HepG2 (cell line): Measurements from ENCODE around the gene CALR. TPM values are rescaled to one million over a fixed set of nuclear protein-coding genes. Genes with fewer than 3 reads are reported as not detected.

Experiments
- ATAC-seq: fragments of 200-7000 bp; cut with Tn5 transposase; 3 replicates; pipeline ENCODE4 v1.9.1; 2020; ENCODE audit warnings: mild to moderate bottlenecking, moderate library complexity
- BruUV-seq: library from RNA; stranded (reverse); fragments of 400-500 nt; replicated peaks from 2 replicates; lab custom pipeline; 2021; lab: Mats Ljungman, UMichigan
- CTCF ChIA-PET: fragments of 300-600 bp; formaldehyde crosslinking; extraction: SDS; loops from one replicate; lab custom pipeline; 2021; ENCODE audit warnings: low total read pairs, inconsistent platforms, low intra/inter-chr PET ratio; lab: Yijun Ruan, JAX
- POLR2A ChIA-PET: fragments of 350-600 bp; sonication (Branson Sonifier 250); formaldehyde crosslinking; loops from one replicate; lab custom pipeline; 2020; ENCODE audit warnings: antibody characterized with exemption, inconsistent platforms; lab: Yijun Ruan, JAX
- DNase-seq: peaks from one replicate; pipeline ENCODE4 v3.0.0-alpha.2; 2015; ENCODE audit warnings: low spot score
- FAIRE-seq: peaks from 3 replicates; lab custom pipeline; 2011; peaks lifted over from hg19 to GRCh38; lab: Jason Lieb, UNC
- H2AFZ ChIP-seq: one replicate; pipeline ENCODE4 v1.6.1; 2011; ENCODE audit warnings: low read length, inconsistent platforms
- H3K27ac ChIP-seq: fragments of 300-600 bp; 3 replicates; pipeline ENCODE4 v1.8.0; 2011; ENCODE audit warnings: mixed run types, mild to moderate bottlenecking, mixed read lengths, low read length, inconsistent platforms; ENCODE audit not compliant: insufficient read depth; ENCODE audit errors: extremely low read length
- H3K27me3 ChIP-seq, 2 experiments: fragments of 200-600 bp in 1 of 2; 2 replicates in 1 of 2; 3 replicates in 1 of 2; pipeline versions ENCODE4 v1.6.0 to v1.8.0; 2011; ENCODE audit warnings: low read length in 2 of 2, mild to moderate bottlenecking in 2 of 2, moderate library complexity in 2 of 2, inconsistent platforms in 1 of 2; ENCODE audit not compliant: insufficient read depth in 2 of 2, control insufficient read depth in 1 of 2
- H3K36me3 ChIP-seq, 2 experiments: fragments of 200-600 bp in 1 of 2; replicated peaks in 1 of 2; 2 replicates in 1 of 2; 3 replicates in 1 of 2; pipeline versions ENCODE4 v1.5.1 to v1.8.0; 2011; ENCODE audit warnings: low read length in 2 of 2, inconsistent platforms in 1 of 2; ENCODE audit not compliant: insufficient read depth in 2 of 2, control insufficient read depth in 1 of 2
- H3K4me1 ChIP-seq: 2 replicates; pipeline ENCODE4 v1.5.1; 2012; ENCODE audit warnings: low read length, inconsistent platforms; ENCODE audit not compliant: insufficient read depth
- H3K4me2 ChIP-seq: 2 replicates; pipeline ENCODE4 v1.6.0; 2011; ENCODE audit warnings: low read depth, low read length, inconsistent platforms
- H3K4me3 ChIP-seq, 3 experiments: fragments of 200-600 bp in 1 of 3; sonication (generic), shearing (Covaris generic) in 1 of 3; replicated peaks in 1 of 3; 2 replicates each; pipeline ENCODE4 v1.5.1; 2011 to 2016; ENCODE audit warnings: low read length in 3 of 3, inconsistent platforms in 2 of 3, low read depth in 2 of 3, mild to moderate bottlenecking in 2 of 3, control low read depth in 1 of 3, mixed read lengths in 1 of 3; ENCODE audit not compliant: insufficient read depth in 1 of 3
- H3K79me2 ChIP-seq: one replicate; pipeline ENCODE4 v1.6.1; 2011; ENCODE audit warnings: low read length, inconsistent platforms; ENCODE audit not compliant: insufficient read depth
- H3K9ac ChIP-seq: 2 replicates; pipeline ENCODE4 v1.6.0; 2011; ENCODE audit warnings: mild to moderate bottlenecking, low read depth, low read length, inconsistent platforms; ENCODE audit not compliant: insufficient read depth
- H3K9me3 ChIP-seq: 2 replicates; pipeline ENCODE4 v1.5.1; 2012; ENCODE audit warnings: mild to moderate bottlenecking, low read length
- H4K20me1 ChIP-seq: 2 replicates; pipeline ENCODE4 v1.6.0; 2011; ENCODE audit warnings: inconsistent platforms, mild to moderate bottlenecking, low read length, moderate library complexity; ENCODE audit not compliant: insufficient read depth
- ARNT ChIP-seq: fragments of 450-650 bp; IDR thresholded peaks from 2 replicates; pipeline ENCODE4 v1.6.1; 2017
- HIVEP1 ChIP-seq: sonication (generic); formaldehyde crosslinking; IDR thresholded peaks from 2 replicates; pipeline ENCODE4 v1.4.0; 2020; ENCODE audit warnings: mild to moderate bottlenecking, missing genetic modification reagents
- NCOA5 ChIP-seq: sonication (generic); formaldehyde crosslinking; IDR thresholded peaks from 2 replicates; pipeline ENCODE4 v1.4.0; 2020; ENCODE audit warnings: missing genetic modification reagents
- PBX3 ChIP-seq: sonication (generic); formaldehyde crosslinking; IDR thresholded peaks from 2 replicates; pipeline ENCODE4 v1.8.1; 2023; ENCODE audit warnings: missing genetic modification reagents, inconsistent platforms, borderline replicate concordance
- PHB2 ChIP-seq: fragments of 450-650 bp; IDR thresholded peaks from 2 replicates; pipeline ENCODE4 v1.6.1; 2018; ENCODE audit not compliant: partially characterized antibody
- TCF12 ChIP-seq, 2 experiments: fragments of 450-650 bp in 1 of 2; sonication (generic) in 1 of 2; formaldehyde crosslinking in 1 of 2; IDR thresholded peaks; 2 replicates each; pipeline versions ENCODE4 v1.6.1 to v1.8.0; 2017 to 2022; ENCODE audit warnings: antibody characterized with exemption in 1 of 2, mild to moderate bottlenecking in 1 of 2, missing genetic modification reagents in 1 of 2, moderate library complexity in 1 of 2
- TCF7 ChIP-seq: sonication (generic); IDR thresholded peaks from 2 replicates; pipeline ENCODE4 v1.6.1; 2016; ENCODE audit warnings: antibody characterized with exemption, low read depth
- TRIM24 ChIP-seq: sonication (generic); formaldehyde crosslinking; IDR thresholded peaks from 2 replicates; pipeline ENCODE4 v1.8.0; 2022; ENCODE audit warnings: mild to moderate bottlenecking, missing genetic modification reagents
- ZNF552 ChIP-seq: sonication (generic); formaldehyde crosslinking; IDR thresholded peaks from 2 replicates; pipeline ENCODE4 v1.9.0; 2022; ENCODE audit warnings: missing genetic modification reagents, mild to moderate bottlenecking, borderline replicate concordance
- ZNF569 ChIP-seq: sonication (generic); formaldehyde crosslinking; IDR thresholded peaks from 2 replicates; pipeline ENCODE4 v1.5.0; 2020; ENCODE audit warnings: mild to moderate bottlenecking, missing genetic modification reagents, moderate library complexity, borderline replicate concordance
- ZNF615 ChIP-seq: sonication (generic); formaldehyde crosslinking; IDR thresholded peaks from 2 replicates; pipeline ENCODE4 v1.5.0; 2020; ENCODE audit warnings: mild to moderate bottlenecking, missing genetic modification reagents, borderline replicate concordance
- WGBS: methylation state at CpG from one replicate; pipeline ENCODE4 v1.1.6; 2017; ENCODE audit warnings: low lambda C conversion rate; 5-methylcytosine and 5-hydroxymethylcytosine counted together
- in situ Hi-C: cut with HindIII; loops from 2 replicates; pipeline ENCODE4 v1.10.0; 2017; ENCODE audit warnings: low pct_unique_long_range_greater_than_20kb; ENCODE audit not compliant: extremely low pct_ligation_motif_present
- intact Hi-C: fragments of 100-400 bp; cut with micrococcal nuclease; formaldehyde crosslinking; loops from one replicate; pipeline ENCODE4 v1.10.0; 2022; ENCODE audit not compliant: unreplicated experiment
- polyA plus RNA-seq, 8 experiments: library from polyadenylated mRNA; depleted of rRNA in 3 of 8; stranded (reverse) in 7 of 8; unstranded in 1 of 8; fragments of >200 nt; fragmentation: Illumina TruSeq in 4 of 8; extraction: Trizol in 4 of 8; gene quantifications; 2 replicates each; pipeline versions ENCODE4 v1.2.1 to v1.2.3, GENCODE V29; 2011 to 2016; ENCODE audit warnings: low read depth in 4 of 8, missing spikeins in 1 of 8, mixed read lengths in 1 of 8; ENCODE audit not compliant: insufficient read depth in 1 of 8
- total RNA-seq, 5 experiments: library from RNA; depleted of rRNA; stranded (reverse); fragments of >200 nt; fragmentation: Illumina TruSeq; extraction: Trizol; gene quantifications; 2 replicates each; pipeline ENCODE4 v1.2.3, GENCODE V29; 2016; ENCODE audit warnings: low read depth in 1 of 5
- TF ChIP-seq, protein P1 (sequence below): sonication (generic); formaldehyde crosslinking; IDR thresholded peaks from 2 replicates; pipeline ENCODE4 v1.5.0; 2020; ENCODE audit warnings: missing genetic modification reagents, mild to moderate bottlenecking, borderline replicate concordance
- TF ChIP-seq, protein P2 (sequence below): sonication (generic); formaldehyde crosslinking; IDR thresholded peaks from 2 replicates; pipeline ENCODE4 v1.8.0; 2022; ENCODE audit warnings: missing genetic modification reagents, mild to moderate bottlenecking, moderate library complexity, borderline replicate concordance
- TF ChIP-seq, protein P3 (sequence below): sonication (generic); formaldehyde crosslinking; IDR thresholded peaks from 2 replicates; pipeline ENCODE4 v1.4.0; 2020; ENCODE audit warnings: low read depth, mild to moderate bottlenecking, missing genetic modification reagents

CALR gene
- total and polyA plus RNA-seq, 2 of the 13 experiments (the other 11 are each of a cell fraction or from before 2014, with no cell fraction given) = 898 to 934 TPM

DNA sequence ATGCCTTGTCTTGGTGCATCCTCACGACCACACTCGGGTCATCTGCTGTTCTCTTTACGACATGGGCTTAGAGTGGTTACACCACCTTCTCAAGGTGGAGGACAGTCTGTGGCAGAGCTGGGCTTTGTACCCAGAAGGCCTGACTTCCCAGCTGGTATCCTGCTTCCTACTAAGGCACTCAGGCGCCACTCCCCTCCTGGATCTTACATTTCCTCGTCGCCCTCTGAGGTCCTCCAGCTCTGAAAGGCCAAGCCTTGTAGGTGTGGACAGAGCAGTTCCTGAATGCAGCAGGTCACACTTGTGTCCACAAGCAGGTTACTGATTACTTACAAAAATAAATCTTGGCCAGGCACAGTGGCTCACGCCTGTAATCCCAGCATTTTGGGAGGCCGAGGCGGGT lies 31.2 kb upstream of the CALR start:
- no peak overlapping the region for H2AFZ ChIP-seq
- ATAC-seq = no peak
- no peak overlapping the region for H3K4me3 ChIP-seq
- no peak for FAIRE-seq
- intact Hi-C loops = no loop called here
- no peak for DNase-seq
- in situ Hi-C loops = no loop called here
- no peak overlapping the region for H3K9ac ChIP-seq
- no peak for TF ChIP-seq NCOA5 (CRISPR knock-in tag)
- TF ChIP-seq, protein P1, sequence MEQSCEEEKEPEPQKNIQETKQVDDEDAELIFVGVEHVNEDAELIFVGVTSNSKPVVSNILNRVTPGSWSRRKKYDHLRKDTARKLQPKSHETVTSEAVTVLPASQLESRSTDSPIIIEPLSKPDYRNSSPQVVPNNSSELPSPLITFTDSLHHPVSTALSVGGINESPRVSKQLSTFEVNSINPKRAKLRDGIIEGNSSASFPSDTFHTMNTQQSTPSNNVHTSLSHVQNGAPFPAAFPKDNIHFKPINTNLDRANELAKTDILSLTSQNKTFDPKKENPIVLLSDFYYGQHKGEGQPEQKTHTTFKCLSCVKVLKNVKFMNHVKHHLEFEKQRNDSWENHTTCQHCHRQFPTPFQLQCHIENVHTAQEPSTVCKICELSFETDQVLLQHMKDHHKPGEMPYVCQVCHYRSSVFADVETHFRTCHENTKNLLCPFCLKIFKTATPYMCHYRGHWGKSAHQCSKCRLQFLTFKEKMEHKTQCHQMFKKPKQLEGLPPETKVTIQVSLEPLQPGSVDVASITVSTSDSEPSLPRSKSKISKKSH = no peak
- TF ChIP-seq TCF12 (IDR thresholded peaks at IDR 0.05) = no peak
- no peak for TF ChIP-seq TCF12 (CRISPR knock-in tag; IDR thresholded peaks at IDR 0.05)
- no peak for TF ChIP-seq ARNT
- TF ChIP-seq, protein P2, sequence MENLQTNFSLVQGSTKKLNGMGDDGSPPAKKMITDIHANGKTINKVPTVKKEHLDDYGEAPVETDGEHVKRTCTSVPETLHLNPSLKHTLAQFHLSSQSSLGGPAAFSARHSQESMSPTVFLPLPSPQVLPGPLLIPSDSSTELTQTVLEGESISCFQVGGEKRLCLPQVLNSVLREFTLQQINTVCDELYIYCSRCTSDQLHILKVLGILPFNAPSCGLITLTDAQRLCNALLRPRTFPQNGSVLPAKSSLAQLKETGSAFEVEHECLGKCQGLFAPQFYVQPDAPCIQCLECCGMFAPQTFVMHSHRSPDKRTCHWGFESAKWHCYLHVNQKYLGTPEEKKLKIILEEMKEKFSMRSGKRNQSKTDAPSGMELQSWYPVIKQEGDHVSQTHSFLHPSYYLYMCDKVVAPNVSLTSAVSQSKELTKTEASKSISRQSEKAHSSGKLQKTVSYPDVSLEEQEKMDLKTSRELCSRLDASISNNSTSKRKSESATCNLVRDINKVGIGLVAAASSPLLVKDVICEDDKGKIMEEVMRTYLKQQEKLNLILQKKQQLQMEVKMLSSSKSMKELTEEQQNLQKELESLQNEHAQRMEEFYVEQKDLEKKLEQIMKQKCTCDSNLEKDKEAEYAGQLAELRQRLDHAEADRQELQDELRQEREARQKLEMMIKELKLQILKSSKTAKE (CRISPR knock-in tag) = no peak
- TF ChIP-seq, protein P3, sequence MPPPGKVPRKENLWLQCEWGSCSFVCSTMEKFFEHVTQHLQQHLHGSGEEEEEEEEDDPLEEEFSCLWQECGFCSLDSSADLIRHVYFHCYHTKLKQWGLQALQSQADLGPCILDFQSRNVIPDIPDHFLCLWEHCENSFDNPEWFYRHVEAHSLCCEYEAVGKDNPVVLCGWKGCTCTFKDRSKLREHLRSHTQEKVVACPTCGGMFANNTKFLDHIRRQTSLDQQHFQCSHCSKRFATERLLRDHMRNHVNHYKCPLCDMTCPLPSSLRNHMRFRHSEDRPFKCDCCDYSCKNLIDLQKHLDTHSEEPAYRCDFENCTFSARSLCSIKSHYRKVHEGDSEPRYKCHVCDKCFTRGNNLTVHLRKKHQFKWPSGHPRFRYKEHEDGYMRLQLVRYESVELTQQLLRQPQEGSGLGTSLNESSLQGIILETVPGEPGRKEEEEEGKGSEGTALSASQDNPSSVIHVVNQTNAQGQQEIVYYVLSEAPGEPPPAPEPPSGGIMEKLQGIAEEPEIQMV (CRISPR knock-in tag) = no peak
- no peak for TF ChIP-seq TCF7
- no peak for TF ChIP-seq PBX3
- TF ChIP-seq ZNF552 (CRISPR knock-in tag) = no peak
- no peak for TF ChIP-seq TRIM24 (CRISPR knock-in tag)
- TF ChIP-seq ZNF569 (CRISPR knock-in tag) = no peak
- no peak for TF ChIP-seq ZNF615 (CRISPR knock-in tag)
- TF ChIP-seq HIVEP1 = no peak
- no peak for TF ChIP-seq PHB2
- peaks cover 7% of the 10 kb centered on the region for H3K4me1 ChIP-seq
- no TSS peak for BruUV-seq
- no peaks in the 10 kb centered on the region for H3K9me3 ChIP-seq
- H3K36me3 ChIP-seq = no peaks in the 10 kb centered on the region
- no peaks in the 10 kb centered on the region for H3K27me3 ChIP-seq
- H3K4me2 ChIP-seq = no peak overlapping the region
- ChIA-PET POLR2A (interaction anchor here (1.0 to 2.3 kb wide), 3 partner anchors 10 to 42 kb away, joined by 3 to 11 read pairs (median 3); partner anchors contain the start of gene GCDH), CTCF (no interaction called here)
- 87% methylated on average over 9 of the region's 9 CpGs for WGBS
- no peaks in the 10 kb centered on the region for H4K20me1 ChIP-seq
- no peak overlapping the region for H3K27ac ChIP-seq
- H3K79me2 ChIP-seq = no peaks in the 10 kb centered on the region
